ENCODE data around the gene GRIK4. TPM values are rescaled to one million over a fixed set of nuclear protein-coding genes. Genes with fewer than 3 reads are reported as not detected.

The GRIK4 gene
- total RNA-seq, 4 donors from 2014 or later: 0.09 TPM; not detected in 3

GRCh38 chr11:120688163-120688562, 176.6 kb downstream of the GRIK4 start:
- ATAC-seq (ENCODE audit: low FRiP score): no peak
- no peak for TF ChIP-seq CTCF (IDR thresholded peaks at IDR 0.05)
- DNase-seq (ENCODE audit: low spot score): no peak

GRCh38 chr11:120689596-120690275, 178.2 kb downstream of the GRIK4 start:
- ATAC-seq (ENCODE audit: low FRiP score) (no peak), DNase-seq (ENCODE audit: low spot score) (no peak)
- no peak for TF ChIP-seq CTCF (IDR thresholded peaks at IDR 0.05)

GRCh38 chr11:120690406-120690805, 178.9 kb downstream of the GRIK4 start:
- TF ChIP-seq CTCF (IDR thresholded peaks at IDR 0.05): no peak
- DNase-seq (ENCODE audit: low spot score) (no peak), ATAC-seq (ENCODE audit: low FRiP score) (no peak)

- DNase-seq (ENCODE audit: low spot score) (no peak), ATAC-seq (ENCODE audit: low FRiP score) (no peak)
- TF ChIP-seq CTCF (IDR thresholded peaks at IDR 0.05): no peak
Measured at GRCh38 chr11:120694726-120695125, 183.2 kb downstream of the GRIK4 start.

- DNase-seq (ENCODE audit: low spot score) (no peak), ATAC-seq (ENCODE audit: low FRiP score) (no peak)
- no peak for TF ChIP-seq CTCF (IDR thresholded peaks at IDR 0.05)
Measured at GRCh38 chr11:120695426-120695825, 183.9 kb downstream of the GRIK4 start.

GRCh38 chr11:120695939-120696338, 184.4 kb downstream of the GRIK4 start:
- no peak for ATAC-seq (ENCODE audit: low FRiP score)
- DNase-seq (ENCODE audit: low spot score): no peak
- no peak for TF ChIP-seq CTCF (IDR thresholded peaks at IDR 0.05)

GRCh38 chr11:120696597-120697218, 185.2 kb downstream of the GRIK4 start:
- ATAC-seq (ENCODE audit: low FRiP score): no peak
- no peak for DNase-seq (ENCODE audit: low spot score)
- no peak for TF ChIP-seq CTCF (IDR thresholded peaks at IDR 0.05)

All from omental fat pad (tissue), 4 donors.